Smooth muscle cell (in vitro differentiated cells): ENCODE results near the gene GLIPR2. TPM values are rescaled to one million over a fixed set of nuclear protein-coding genes. Genes with fewer than 3 reads are reported as not detected.

ENCODE experiments used
- DNase-seq: peaks from one replicate; lab custom pipeline; 2025; ENCODE audit not compliant: unreplicated experiment; lab: John Stamatoyannopoulos, UW
- H2AFZ ChIP-seq: fragments of 200-600 bp; sonication (generic); 2 replicates; pipeline ENCODE4 v1.6.0; 2016; ENCODE audit warnings: antibody characterized with exemption, low read depth, mild to moderate bottlenecking
- H3F3A ChIP-seq: fragments of 200-600 bp; sonication (generic); 2 replicates; pipeline ENCODE4 v1.6.0; 2017; ENCODE audit warnings: antibody characterized with exemption, low read depth
- H3K27ac ChIP-seq: fragments of 200-600 bp; sonication (generic); 2 replicates; pipeline ENCODE4 v1.5.1; 2016; ENCODE audit warnings: low read depth, mild to moderate bottlenecking
- H3K27me3 ChIP-seq: fragments of 200-600 bp; sonication (generic); 2 replicates; pipeline ENCODE4 v1.6.1; 2016; ENCODE audit warnings: low read depth, mild to moderate bottlenecking
- H3K36me3 ChIP-seq: fragments of 200-600 bp; sonication (generic); 2 replicates; pipeline ENCODE4 v1.5.1; 2016; ENCODE audit warnings: low read depth
- H3K4me1 ChIP-seq: fragments of 200-600 bp; sonication (generic); 2 replicates; pipeline ENCODE4 v1.5.1; 2016; ENCODE audit warnings: low read depth
- H3K4me2 ChIP-seq: fragments of 200-600 bp; sonication (generic); 2 replicates; pipeline ENCODE4 v1.6.0; 2016; ENCODE audit warnings: mild to moderate bottlenecking
- H3K4me3 ChIP-seq: fragments of 200-600 bp; sonication (generic); 2 replicates; pipeline ENCODE4 v1.5.1; 2016; ENCODE audit warnings: mild to moderate bottlenecking
- H3K79me2 ChIP-seq: fragments of 200-600 bp; sonication (generic); 2 replicates; pipeline ENCODE4 v1.6.0; 2016; ENCODE audit warnings: low read depth, mild to moderate bottlenecking
- H3K9ac ChIP-seq: fragments of 200-600 bp; sonication (generic); 2 replicates; pipeline ENCODE4 v1.6.0; 2016; ENCODE audit warnings: low read depth
- H3K9me3 ChIP-seq: fragments of 200-600 bp; sonication (generic); replicated peaks from 2 replicates; pipeline ENCODE4 v1.5.1; 2016; ENCODE audit warnings: low read depth
- H4K20me1 ChIP-seq: fragments of 200-600 bp; sonication (generic); 2 replicates; pipeline ENCODE4 v1.6.0; 2016; ENCODE audit warnings: low read depth
- CTCF ChIP-seq: fragments of 200-600 bp; sonication (generic); IDR thresholded peaks from 2 replicates; pipeline ENCODE4 v1.5.1; 2017; ENCODE audit warnings: borderline replicate concordance, mild to moderate bottlenecking, antibody characterized with exemption; ENCODE audit not compliant: insufficient read depth, poor library complexity, severe bottlenecking
- WGBS: methylation state at CpG from one replicate; pipeline ENCODE4 v1.1.7; 2016; ENCODE audit warnings: low lambda C conversion rate; 5-methylcytosine and 5-hydroxymethylcytosine counted together
- polyA plus RNA-seq: library from polyadenylated mRNA; unstranded; fragments of >200 nt; fragmentation: Nextera tagmentation; extraction: Ambion mirVana; gene quantifications from 2 replicates; pipeline ENCODE4 v1.2.1, GENCODE V29; 2016
- total RNA-seq: library from RNA; depleted of rRNA; stranded (reverse); fragments of >200 nt; gene quantifications from 2 replicates; pipeline ENCODE4 v1.2.3, GENCODE V29; 2014

The GLIPR2 gene
- total and polyA plus RNA-seq, 2 experiments from 2014 or later: 30.7 to 121 TPM

- Histone ChIP-seq H3K9me3 (no peaks in the 10 kb centered on the region), H4K20me1 (no peaks in the 10 kb centered on the region), H3K27me3 (no peaks in the 10 kb centered on the region), H3K4me1 (peaks cover 27% of the 10 kb centered on the region), H3K79me2 (no peaks in the 10 kb centered on the region), H2AFZ (peak overlapping the region; percentile 79), H3K9ac (no peak overlapping the region), H3K4me3 (peak overlapping the region; percentile 53), H3K27ac (peak overlapping the region; percentile 86), H3K36me3 (no peaks in the 10 kb centered on the region), H3F3A (peaks cover 14% of the 10 kb centered on the region), H3K4me2 (peak overlapping the region; percentile 85)
- TF ChIP-seq CTCF: no peak
- 30% methylated on average over 10 of the region's 12 CpGs for WGBS
- DNase-seq: no peak
Observed at GRCh38 chr9:36165826-36166167, 29.3 kb downstream of the GLIPR2 start.

DNA sequence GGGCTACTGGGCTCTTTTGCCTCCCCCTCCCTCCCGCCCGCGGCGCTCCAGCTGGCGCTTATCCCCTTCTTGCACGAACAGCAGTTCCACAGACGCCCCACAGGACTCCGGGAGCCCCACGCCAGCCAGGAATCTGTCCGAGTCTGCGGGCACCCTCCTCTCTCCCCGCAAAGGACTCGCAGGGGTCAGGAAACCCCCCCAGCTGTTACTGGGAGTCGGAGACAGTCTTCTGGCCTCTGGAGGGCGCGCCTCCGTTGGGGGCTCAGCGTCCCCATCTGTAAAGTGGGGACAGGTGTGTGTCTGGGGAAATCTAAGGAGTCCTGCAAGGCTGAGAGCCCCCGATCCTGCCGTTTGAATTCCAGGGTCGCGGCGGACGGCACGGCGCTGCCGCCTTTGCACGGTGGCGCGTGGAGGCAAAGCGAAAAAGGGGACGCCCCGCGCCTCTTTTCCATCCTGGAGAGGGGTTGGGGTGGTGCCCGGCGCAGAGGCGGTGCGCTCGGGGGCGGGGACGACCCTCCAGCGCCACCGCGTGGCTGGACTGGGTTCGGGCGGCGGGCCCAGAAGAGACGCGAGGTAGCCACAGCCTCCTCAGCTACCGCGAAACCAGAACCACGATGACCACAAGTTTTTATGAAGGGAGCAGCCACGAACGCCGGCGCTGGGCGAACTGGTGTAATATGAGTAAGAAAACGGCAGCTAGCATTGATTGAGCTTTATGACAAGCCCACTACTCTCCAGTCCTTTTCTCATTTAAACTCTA, 29.8 kb downstream of the GLIPR2 start:
- Histone ChIP-seq H3K9ac (no peak overlapping the region), H3K27ac (peak overlapping the region; percentile 17), H3K9me3 (no peaks in the 10 kb centered on the region), H3K27me3 (no peaks in the 10 kb centered on the region), H2AFZ (peak overlapping the region; percentile 79), H3F3A (peaks cover 14% of the 10 kb centered on the region), H4K20me1 (no peaks in the 10 kb centered on the region), H3K79me2 (no peaks in the 10 kb centered on the region), H3K4me3 (peak overlapping the region; percentile 53), H3K36me3 (no peaks in the 10 kb centered on the region), H3K4me2 (peak overlapping the region; percentile 85), H3K4me1 (peaks cover 24% of the 10 kb centered on the region)
- TF ChIP-seq CTCF: peak; percentile 90
- 8% methylated on average over 40 of the region's 58 CpGs for WGBS
- DNase-seq: peak; percentile 54

DNA sequence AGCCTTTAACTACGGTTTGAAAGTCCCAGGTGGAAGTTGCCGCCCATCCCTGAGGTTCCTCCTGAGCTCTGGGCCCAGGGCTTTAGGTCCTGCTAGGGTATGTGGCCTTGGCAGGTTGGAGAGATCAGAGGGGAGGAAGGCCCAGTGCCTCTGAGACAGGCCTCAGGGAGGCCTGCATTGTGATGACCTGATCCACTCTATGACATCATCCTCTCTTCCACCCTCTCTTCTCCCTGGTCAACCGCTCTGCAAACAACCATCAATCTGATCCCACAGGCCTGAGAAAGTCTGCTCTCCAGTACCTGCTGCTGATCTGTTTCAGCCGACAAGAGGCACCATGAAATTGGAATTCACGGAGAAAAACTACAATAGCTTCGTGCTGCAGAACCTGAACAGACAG, 32.6 kb downstream of the GLIPR2 start, which contains the start of gene CCIN:
Gene CCIN, plus strand, starts transcription at position 223 of the 400 bp plus-strand sequence. Its CDS starts 115 bp downstream, at position 338.
- Histone ChIP-seq H3K4me2 (no peak within 1 kb of the TSS), H3K79me2 (no peaks in the 10 kb centered on the region), H3K9me3 (no peaks in the 10 kb centered on the region), H3K4me3 (no peak within 1 kb of the TSS), H3K27ac (no peak within 1 kb of the TSS), H3F3A (peaks cover 6% of the 10 kb centered on the region), H3K36me3 (no peaks in the 10 kb centered on the region), H3K9ac (no peak within 1 kb of the TSS), H3K27me3 (no peaks in the 10 kb centered on the region), H4K20me1 (no peaks in the 10 kb centered on the region), H3K4me1 (no peaks in the 10 kb centered on the region), H2AFZ (no peak within 1 kb of the TSS)
- WGBS: 89% methylated on average over 6 of the region's 6 CpGs
- no peak for TF ChIP-seq CTCF
- no peak for DNase-seq

DNA sequence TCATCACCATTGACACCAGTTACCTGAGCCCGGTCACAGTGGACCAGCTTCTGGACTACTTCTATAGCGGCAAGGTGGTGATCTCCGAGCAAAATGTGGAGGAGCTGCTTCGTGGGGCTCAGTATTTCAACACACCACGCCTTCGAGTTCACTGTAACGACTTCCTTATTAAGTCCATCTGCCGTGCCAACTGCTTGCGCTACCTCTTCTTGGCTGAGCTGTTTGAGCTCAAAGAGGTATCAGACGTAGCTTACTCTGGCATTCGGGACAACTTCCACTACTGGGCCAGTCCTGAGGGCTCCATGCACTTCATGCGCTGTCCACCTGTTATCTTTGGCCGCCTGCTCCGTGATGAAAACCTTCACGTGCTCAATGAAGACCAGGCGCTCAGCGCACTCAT, 33.2 kb downstream of the GLIPR2 start:
- Histone ChIP-seq H3K4me2 (no peak overlapping the region), H3K27me3 (no peaks in the 10 kb centered on the region), H3F3A (peaks cover under 1% of the 10 kb centered on the region), H4K20me1 (no peaks in the 10 kb centered on the region), H3K4me3 (no peak overlapping the region), H3K4me1 (no peaks in the 10 kb centered on the region), H3K9ac (no peak overlapping the region), H3K9me3 (no peaks in the 10 kb centered on the region), H3K36me3 (no peaks in the 10 kb centered on the region), H3K27ac (no peak overlapping the region), H3K79me2 (no peaks in the 10 kb centered on the region), H2AFZ (no peak overlapping the region)
- TF ChIP-seq CTCF: no peak
- WGBS: 98% methylated on average over 17 of the region's 17 CpGs
- no peak for DNase-seq
